GM19043 (cell line): Measurements from ENCODE around the gene B4GALT3.

ENCODE experiments used
- ATAC-seq: cut with Tn5 transposase; IDR thresholded peaks from one replicate; pipeline ENCODE4 v1.9.1; 2021; ENCODE audit warnings: low read depth; ENCODE audit not compliant: unreplicated experiment

Gene B4GALT3

DNA sequence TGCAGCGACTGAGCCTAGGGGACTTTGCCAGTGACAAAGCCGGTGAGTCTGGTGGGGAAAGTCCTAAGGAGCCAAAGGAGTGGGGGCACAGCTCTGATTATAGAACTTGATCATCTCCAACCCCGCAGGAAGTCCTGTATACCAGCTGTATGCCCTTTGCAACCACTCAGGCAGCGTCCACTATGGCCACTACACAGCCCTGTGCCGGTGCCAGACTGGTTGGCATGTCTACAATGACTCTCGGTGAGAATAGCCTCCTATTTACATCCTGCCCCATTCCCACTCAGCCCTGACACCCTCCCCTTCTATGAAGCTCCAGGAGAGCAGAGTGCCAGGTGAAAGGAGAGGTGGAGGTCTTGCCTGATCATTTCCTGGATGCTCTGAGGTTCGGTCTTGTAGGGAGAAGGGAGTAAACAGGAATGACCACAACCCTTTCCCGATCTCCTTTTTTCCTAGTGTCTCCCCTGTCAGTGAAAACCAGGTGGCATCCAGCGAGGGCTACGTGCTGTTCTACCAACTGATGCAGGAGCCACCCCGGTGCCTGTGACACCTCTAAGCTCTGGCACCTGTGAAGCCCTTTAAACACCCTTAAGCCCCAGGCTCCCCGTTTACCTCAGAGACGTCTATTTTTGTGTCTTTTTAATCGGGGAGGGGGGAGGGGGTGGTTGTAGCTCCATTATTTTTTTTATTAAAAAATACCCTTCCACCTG lies 12.3 kb downstream of the B4GALT3 start:
- no peak for ATAC-seq

DNA sequence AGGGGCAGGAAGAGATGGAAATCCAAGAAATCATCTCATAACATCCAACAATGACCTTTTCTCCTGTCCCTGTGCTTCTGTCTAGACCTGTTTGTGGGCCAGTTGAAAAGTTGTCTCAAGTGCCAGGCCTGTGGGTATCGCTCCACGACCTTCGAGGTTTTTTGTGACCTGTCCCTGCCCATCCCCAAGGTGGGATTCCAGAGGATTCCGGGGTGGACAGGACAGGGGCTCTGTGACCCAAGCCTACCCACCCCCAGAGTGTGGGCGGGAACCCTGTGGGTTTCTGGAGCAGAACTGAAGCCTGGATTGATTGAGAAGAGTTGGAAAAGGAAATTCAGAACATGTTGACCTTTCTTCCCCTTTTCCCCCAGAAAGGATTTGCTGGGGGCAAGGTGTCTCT lies 13.5 kb downstream of the B4GALT3 start:
- ATAC-seq = no peak

DNA sequence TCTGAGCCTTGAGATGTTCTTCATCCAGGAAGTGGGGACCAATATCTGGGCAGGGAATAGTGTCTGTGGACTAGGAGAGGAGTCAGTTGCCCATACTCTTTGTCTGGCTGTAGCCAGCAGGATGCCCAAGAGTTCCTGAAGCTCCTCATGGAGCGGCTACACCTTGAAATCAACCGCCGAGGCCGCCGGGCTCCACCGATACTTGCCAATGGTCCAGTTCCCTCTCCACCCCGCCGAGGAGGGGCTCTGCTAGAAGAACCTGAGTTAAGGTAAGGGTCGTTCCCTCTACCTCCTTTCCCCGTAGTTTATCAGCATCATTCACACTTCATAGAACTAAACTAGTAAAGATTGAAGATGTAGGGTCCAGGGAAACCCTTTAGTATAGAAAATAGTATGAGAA lies 14.5 kb downstream of the B4GALT3 start:
- ATAC-seq = no peak

DNA sequence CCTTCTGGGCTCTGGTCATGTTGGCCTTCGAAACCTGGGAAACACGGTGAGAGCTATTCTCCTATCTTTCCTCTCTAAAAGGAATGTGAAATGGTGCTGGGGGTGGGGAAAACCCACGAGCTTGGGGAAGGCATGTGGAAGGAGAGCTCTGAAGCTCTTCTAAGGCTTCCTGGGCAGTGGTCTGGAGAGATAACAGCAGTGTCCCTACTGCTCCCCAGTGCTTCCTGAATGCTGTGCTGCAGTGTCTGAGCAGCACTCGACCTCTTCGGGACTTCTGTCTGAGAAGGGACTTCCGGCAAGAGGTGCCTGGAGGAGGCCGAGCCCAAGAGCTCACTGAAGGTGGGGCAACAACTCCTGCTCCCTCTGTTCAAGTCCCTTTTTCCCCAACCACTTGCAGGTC lies 15.3 kb downstream of the B4GALT3 start:
- no peak for ATAC-seq

DNA sequence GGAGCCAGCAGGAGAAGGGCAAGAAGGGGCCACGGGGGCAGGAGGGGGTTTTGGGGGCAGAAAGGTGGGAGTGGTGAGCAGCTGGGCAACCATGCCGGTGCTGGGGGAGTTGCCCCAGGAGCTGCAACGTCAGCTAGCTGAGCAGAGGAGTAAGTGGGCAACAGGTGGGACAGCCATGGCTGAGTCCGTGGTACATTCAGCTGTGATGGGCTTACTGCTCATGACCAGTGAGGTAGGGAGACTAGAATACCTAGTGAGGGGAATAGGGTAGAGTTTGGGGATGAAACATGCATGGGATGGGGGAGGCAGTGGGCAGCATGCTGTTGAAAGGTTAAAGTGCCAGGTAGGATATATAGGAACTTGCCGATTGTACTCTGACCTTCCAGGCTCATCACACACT lies 15.7 kb downstream of the B4GALT3 start:
- no peak for ATAC-seq

DNA sequence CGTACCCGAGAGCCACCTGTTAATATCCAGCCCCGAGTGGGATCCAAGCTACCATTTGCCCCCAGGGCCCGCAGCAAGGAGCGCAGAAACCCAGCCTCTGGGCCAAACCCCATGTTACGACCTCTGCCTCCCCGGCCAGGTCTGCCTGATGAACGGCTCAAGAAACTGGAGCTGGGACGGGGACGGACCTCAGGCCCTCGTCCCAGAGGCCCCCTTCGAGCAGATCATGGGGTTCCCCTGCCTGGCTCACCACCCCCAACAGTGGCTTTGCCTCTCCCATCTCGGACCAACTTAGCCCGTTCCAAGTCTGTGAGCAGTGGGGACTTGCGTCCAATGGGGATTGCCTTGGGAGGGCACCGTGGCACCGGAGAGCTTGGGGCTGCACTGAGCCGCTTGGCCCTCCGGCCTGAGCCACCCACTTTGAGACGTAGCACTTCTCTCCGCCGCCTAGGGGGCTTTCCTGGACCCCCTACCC lies 16.6 kb downstream of the B4GALT3 start:
- no peak for ATAC-seq

DNA sequence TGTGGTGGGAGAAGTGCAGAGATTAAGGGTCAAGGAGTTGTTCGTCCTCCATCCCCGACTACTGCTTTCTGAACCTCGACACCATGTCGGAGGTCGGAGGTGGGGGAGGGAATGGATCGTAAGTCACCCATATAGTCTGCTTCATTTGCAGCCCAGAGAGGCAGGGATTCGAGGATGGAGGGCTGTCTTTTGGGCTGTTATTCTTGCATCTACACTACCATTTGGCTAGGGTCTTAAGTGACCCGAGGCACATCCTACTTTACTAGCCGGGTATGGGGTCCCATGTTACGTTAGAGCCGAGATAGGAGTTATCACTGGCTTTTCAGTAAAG lies 17.4 kb downstream of the B4GALT3 start:
- no peak for ATAC-seq

DNA sequence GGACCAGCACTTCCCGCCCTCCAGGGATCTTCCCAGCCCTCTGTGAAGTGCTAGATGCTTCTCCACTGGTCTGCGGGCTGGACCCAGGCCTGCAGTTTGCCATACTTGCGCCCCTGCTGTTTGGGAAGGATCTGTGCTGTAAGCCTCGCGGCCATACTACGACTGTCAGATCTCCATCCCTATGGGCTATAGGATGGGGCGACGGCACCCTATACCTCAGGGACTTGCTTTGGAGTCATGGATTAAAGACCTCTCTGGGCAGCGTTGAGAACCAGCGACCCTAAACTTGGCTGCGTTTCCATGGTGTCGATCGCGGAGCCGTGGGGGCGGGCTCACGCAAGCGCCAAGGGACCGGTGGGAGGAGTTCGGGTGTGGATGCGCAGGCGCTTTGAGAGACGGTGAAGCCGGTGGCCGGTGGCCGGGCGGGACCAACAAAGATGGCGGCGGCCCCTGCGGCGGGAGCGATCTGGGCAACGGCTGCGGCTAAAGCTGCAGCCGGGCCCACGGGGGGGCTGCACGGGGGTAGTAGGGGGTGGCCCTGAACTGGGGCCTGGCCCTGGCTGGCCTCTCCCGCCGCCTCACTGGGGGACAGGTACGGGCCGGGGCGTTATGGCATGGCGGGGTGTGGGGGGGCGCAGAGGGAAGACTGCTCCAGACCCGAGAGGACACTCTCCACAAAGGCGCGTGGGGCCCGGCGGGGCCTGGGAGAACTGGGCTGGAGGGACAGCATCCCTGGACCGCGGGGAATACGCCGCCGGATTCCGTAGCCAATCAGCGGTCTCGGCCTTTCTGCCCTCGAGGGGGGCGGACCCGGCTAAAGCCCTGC lies 18.0 kb downstream of the B4GALT3 start, which contains the start of gene USP21:
Gene USP21, plus strand, starts transcription at position 414 of the 826 bp plus-strand sequence. CDS start 1,141 bp downstream, outside the sequence.
- peak; percentile 92 for ATAC-seq

DNA sequence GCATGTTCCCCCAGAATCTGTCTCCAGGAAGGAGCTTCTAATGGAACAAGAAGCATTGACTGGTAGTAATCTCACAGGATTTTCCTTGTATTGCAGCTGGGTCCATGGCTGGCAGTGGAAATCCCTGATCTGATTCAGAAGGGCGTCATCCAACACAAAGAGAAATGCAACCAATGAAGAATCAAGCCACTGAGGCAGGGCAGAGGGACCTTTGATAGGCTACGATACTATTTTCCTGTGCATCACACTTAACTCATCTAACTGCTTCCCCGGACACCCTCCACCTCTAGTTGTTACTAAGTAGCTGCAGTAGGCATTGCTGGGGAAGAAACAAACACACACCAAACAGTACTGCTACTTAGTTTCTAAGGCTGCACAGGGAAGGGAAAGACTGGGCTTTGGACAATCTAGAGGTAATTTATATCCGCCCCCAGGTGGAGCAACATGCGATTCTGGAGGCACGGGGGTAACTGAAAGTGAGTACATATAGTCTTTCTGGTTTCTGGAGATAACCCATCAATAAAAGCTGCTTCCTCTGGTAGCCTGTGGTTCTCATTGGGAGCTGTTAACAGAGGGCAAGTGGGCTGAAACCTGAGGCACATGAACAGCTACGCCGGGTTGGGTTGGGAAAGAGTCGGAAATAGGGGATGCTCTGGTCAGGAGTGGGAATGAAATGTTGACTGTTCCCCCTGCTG lies 18.8 kb downstream of the B4GALT3 start:
- ATAC-seq = no peak

DNA sequence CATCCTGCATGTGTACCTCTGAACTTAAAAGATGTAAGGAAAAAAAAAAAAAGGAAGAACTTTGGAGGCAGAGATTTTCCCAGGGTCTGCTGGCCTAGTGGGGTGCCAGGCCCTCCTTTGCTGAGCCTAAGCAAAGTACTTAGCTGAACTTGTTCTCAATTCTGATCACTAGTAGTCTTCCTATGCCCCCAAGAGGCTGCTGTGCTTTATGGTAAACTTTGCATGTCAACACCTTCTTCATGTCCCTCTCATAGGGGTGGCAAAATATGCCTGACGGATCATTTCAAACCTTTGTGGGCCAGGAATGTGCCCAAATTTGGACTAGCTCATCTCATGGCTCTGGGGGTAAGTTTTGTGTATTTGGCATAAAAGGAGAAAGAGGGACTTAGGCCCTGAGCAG lies 19.4 kb downstream of the B4GALT3 start:
- no peak for ATAC-seq

DNA sequence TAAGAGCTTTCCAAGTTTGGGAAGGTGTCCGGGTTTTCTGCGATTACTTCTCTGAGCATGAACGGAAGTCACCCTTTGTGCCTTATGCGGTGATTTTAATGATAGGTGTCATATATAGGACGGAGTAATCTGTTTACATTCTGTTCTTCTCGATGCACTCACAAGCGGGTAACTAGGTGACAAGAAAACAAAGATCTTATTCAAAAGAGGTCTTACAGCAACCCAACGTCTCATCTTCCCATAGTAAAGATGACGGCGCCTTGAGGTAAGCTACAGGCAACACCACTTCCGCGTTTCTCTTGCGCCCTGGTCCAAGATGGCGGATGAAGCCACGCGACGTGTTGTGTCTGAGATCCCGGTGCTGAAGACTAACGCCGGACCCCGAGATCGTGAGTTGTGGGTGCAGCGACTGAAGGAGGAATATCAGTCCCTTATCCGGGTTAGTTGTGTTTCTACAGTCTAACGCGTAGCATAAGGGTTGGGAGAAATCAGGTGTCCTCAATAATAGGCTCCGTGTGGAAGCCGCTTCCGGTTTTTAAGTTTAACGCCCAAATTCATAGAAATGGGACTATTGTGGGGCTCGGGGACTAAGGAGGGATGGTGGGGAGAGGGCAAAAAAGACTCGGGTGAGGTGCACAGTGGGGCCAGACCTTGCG lies 23.5 kb downstream of the B4GALT3 start, which contains the start of gene UFC1:
Gene UFC1, plus strand, starts transcription at position 297 of the 656 bp plus-strand sequence. Its CDS starts 20 bp downstream, at position 317.
- ATAC-seq = peak; percentile 92

DNA sequence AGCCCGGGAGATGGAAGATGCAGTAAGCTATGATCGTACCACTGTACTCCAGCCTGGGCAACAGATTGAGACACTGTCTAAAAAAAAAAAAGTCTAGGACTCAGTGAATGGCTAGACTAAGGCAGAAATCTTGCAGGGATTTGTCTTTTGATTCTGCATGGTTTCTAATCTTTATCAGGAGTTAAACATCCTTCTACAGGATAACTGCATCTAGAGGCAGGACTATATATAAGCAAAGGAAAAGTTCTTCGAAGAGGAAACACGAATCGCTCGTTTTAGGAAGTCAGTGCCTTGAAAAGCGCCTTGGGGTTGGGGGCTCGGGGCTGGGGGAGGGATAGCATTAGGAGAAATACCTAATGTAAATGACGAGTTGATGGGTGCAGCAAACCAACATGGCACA lies 24.1 kb downstream of the B4GALT3 start:
- ATAC-seq = no peak

DNA sequence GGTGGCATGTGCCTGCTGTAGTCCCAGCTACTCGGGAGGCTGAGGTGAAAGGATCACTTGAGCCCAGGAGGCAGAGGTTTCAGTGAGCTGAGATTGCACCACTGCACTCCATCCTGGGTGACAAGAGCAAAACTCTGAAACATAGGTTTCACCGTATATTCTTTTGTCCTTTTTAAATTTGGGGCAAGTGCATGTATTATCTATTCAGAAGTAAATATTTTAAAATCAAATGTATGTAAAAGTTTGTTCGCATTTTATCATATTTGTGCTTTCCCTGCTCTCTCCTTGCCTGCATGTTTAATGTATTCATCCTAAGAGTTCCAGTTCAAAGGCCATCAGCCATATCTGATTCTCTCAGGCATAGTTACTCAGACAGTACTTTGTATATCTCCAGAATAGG lies 31.5 kb downstream of the B4GALT3 start:
- no peak for ATAC-seq

DNA sequence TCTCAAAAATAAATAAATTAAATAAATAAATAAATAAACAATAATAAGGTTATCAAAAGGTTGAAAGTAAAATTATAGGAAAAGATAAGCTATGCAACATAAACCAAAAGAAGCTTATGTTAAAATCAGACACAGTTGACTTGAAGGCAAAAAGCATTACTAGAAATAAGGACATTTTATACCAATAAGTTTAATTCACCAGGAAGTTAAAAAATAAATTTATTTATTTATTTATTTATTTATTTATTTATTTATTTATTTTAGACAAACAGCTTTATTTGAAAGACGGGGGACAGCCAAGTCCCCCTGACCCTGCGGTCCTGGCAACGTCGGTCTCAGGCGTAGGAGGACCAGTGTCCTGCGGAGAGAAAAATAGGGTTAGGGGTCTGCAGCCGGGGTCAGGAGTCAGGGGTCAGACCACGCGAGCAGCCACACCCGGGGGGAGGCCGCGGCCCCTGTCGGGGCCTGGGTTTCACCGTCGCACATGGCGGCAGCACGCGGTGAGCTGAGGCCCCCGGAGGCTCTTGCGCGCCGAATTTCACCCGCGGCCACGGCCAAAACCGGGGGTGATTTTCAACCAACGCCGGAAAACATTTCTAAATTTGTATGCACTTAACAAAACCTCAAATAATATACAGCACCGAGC lies 36.4 kb downstream of the B4GALT3 start:
- no peak for ATAC-seq

DNA sequence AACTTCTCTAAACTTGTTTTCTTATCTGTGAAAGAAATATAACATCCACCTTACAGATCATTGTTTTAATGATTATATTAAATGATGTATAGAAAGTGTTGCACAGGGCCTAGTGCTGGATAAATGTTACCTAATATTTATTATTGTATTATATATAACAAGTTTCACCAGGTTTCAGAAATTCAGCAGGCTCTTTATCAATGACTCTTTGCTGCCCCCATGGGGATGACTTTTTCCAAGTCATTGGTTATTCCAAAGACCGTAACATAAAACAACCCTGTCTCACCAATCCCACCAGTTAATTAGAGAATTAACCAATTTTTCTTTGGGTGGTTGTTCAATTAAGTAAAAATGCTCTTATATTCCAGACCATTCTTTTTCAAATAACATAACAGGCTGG lies 37.5 kb downstream of the B4GALT3 start:
- ATAC-seq = no peak

DNA sequence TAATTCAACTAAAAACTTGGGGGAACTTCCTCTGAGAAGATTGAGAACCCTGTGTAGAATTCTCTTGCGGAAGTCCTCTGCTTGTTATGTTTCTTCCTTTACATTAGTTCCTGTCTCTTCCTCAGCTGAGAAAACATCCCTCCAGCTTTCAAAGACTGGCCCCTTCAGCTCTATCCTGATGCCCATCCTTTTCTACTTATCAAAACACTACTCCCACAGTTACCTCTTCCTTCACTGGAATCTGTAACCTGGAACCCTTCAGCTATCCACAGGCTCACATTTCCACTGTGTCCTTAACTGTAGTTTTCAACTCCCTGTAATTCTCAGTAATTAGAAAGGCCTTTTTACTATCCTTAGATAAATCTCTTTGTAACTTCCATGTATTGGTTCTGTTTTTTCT lies 38.9 kb downstream of the B4GALT3 start:
- ATAC-seq = no peak

DNA sequence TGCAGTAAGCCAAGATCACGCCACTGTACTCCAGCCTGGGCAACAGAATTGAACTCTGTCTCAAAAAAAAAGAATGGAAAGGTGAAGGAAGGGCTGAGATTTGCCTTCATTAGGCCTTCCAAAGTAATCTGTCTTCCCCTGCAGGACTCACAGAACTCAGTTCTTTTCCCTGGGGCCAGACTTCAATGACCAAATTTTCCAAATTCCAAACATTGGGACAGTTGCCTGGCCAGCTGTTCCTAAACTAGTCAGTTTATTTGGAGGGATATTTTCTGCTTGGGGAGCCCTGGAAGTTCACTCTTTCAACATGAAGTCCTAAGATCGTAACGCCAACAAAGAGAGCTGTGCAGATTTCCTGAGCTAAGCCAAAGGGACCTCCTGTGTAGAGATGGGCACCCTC lies 39.4 kb downstream of the B4GALT3 start:
- no peak for ATAC-seq

DNA sequence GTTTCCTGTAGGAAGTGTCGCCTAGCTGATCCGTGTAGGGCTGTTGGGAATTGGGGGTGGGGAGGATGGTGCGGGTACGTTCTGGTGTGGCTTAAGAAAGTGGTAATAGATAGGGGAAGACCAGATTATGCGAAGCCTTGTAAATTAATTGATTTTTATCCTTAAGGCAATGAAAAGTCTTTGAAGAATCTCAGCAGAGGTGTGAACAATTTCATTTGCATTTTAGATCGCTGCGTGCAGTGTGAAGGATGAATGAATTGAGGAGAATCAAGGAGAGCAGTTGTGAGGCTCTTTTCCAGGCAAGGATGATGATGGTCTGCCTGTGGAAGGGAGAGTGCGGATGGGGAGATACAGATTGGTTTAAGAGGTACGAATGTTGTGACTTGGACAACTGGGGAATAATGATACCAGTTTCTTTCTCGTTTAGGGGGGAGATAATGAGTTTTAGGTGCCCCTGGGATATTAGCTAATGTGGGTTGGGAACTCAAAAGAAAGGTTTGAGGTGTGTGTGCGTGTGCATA lies 44.0 kb downstream of the B4GALT3 start:
- no peak for ATAC-seq

DNA sequence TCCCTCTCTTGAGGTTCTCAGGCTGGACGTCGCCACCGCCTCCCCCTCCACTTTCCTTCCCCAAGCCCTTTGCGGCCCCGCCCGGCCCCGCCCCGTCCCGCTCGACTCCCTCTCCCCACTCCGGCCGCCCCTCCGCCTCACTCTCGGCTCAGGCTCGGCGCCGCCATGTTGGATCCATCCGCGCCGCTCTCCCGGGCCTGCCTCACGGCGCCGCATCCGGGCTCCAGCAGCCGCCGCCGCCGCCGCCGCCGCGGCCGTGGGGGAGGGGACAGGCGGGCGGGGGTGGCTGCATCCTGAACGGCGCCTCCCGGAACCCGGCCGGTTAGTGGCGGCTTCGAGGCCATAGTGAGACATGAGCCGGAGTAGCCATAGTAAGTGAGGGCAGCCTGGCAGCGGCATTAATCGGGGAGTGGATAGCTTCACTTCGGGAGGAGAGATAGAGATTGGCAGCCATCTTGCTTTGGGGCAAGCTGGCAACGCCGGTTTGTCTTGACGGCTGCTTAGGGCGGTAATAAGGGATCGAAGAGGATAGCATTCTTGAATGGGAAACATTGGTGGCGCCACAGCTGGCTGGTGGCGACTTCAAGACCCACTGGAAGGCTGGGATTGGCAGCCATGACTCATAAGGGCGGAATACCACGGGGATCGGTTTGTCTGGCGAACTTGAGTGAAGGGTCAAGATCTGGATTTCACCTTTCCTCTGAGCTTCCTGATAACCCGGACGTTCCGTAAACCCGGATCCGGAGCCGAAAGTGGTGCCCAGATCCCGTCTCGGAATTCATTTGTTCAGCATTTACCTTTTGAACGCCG lies 44.7 kb downstream of the B4GALT3 start, which contains the start of gene DEDD:
Gene DEDD, minus strand, starts transcription at position 258 of the 810 bp plus-strand sequence. CDS start 8,205 bp downstream, outside the sequence.
- ATAC-seq = peak; percentile 98
